H9 (cell line): Measurements from ENCODE around the gene TNRC18. TPM values are rescaled to one million over a fixed set of nuclear protein-coding genes. Genes with fewer than 3 reads are reported as not detected.

Source experiments
- DNase-seq: peaks from one replicate; pipeline ENCODE4 v3.0.0-alpha.2; 2017
- H2AFZ ChIP-seq: one replicate; pipeline ENCODE4 v1.6.1; 2013; ENCODE audit warnings: mild to moderate bottlenecking, low read length, control low read depth, moderate library complexity
- H2AK5ac ChIP-seq: 2 replicates; pipeline ENCODE4 v1.6.1; 2013; ENCODE audit warnings: low read length, control low read depth, mixed read lengths; ENCODE audit not compliant: insufficient read length
- H2BK120ac ChIP-seq: one replicate; pipeline ENCODE4 v1.6.1; 2013; ENCODE audit warnings: low read depth, mild to moderate bottlenecking, low read length, control low read depth, inconsistent platforms; ENCODE audit not compliant: poor library complexity, severe bottlenecking
- H2BK12ac ChIP-seq: 2 replicates; pipeline ENCODE4 v1.6.1; 2013; ENCODE audit warnings: low read length, control low read depth, mixed read lengths, low read depth; ENCODE audit not compliant: insufficient read length
- H2BK15ac ChIP-seq: 2 replicates; pipeline ENCODE4 v1.6.1; 2013; ENCODE audit warnings: low read depth, low read length, control low read depth
- H2BK20ac ChIP-seq: one replicate; pipeline ENCODE4 v1.6.1; 2013; ENCODE audit warnings: low read depth, mild to moderate bottlenecking, low read length, control low read depth, inconsistent platforms; ENCODE audit not compliant: poor library complexity, severe bottlenecking
- H2BK5ac ChIP-seq: 2 replicates; pipeline ENCODE4 v1.6.1; 2013; ENCODE audit warnings: low read length, control low read depth, mixed read lengths; ENCODE audit not compliant: insufficient read length
- H3K14ac ChIP-seq: 2 replicates; pipeline ENCODE4 v1.6.1; 2013; ENCODE audit warnings: low read length, control low read depth; ENCODE audit not compliant: insufficient read depth
- H3K18ac ChIP-seq: 2 replicates; pipeline ENCODE4 v1.6.1; 2013; ENCODE audit warnings: low read depth, mild to moderate bottlenecking, mixed read lengths, low read length, control low read depth; ENCODE audit not compliant: insufficient read length
- H3K23ac ChIP-seq: 2 replicates; pipeline ENCODE4 v1.6.1; 2013; ENCODE audit warnings: low read length, control low read depth, mixed read lengths, low read depth; ENCODE audit not compliant: insufficient read length
- H3K23me2 ChIP-seq: 2 replicates; pipeline ENCODE4 v1.6.1; 2013; ENCODE audit warnings: low read depth, mild to moderate bottlenecking, mixed read lengths, low read length, control low read depth; ENCODE audit not compliant: insufficient read length, poor library complexity, severe bottlenecking
- H3K27ac ChIP-seq: 2 replicates; pipeline ENCODE4 v1.5.1; 2013; ENCODE audit warnings: low read length, control low read depth, mixed read lengths, low read depth; ENCODE audit not compliant: insufficient read length
- H3K27me3 ChIP-seq: 2 replicates; pipeline ENCODE4 v1.6.1; 2013; ENCODE audit warnings: low read length, control low read depth, inconsistent platforms; ENCODE audit not compliant: insufficient read depth
- H3K4ac ChIP-seq: 2 replicates; pipeline ENCODE4 v1.6.1; 2013; ENCODE audit warnings: low read depth, mild to moderate bottlenecking, control low read depth, inconsistent platforms, low read length, moderate library complexity
- H3K4me1 ChIP-seq: 2 replicates; pipeline ENCODE4 v1.6.1; 2013; ENCODE audit warnings: low read length, control low read depth, inconsistent platforms; ENCODE audit not compliant: insufficient read depth
- H3K4me2 ChIP-seq: 2 replicates; pipeline ENCODE4 v1.6.1; 2013; ENCODE audit warnings: low read length, control low read depth, mixed read lengths; ENCODE audit not compliant: insufficient read length, insufficient read depth
- H3K56ac ChIP-seq: 2 replicates; pipeline ENCODE4 v1.6.1; 2013; ENCODE audit warnings: low read depth, mild to moderate bottlenecking, mixed read lengths, low read length, control low read depth; ENCODE audit not compliant: insufficient read length
- H3K79me1 ChIP-seq: 2 replicates; pipeline ENCODE4 v1.6.1; 2013; ENCODE audit warnings: low read depth, mild to moderate bottlenecking, moderate library complexity, low read length, control low read depth, inconsistent platforms; ENCODE audit not compliant: insufficient read depth, poor library complexity, severe bottlenecking
- H3K79me2 ChIP-seq: 2 replicates; pipeline ENCODE4 v1.6.1; 2013; ENCODE audit warnings: low read length, control low read depth, inconsistent platforms; ENCODE audit not compliant: insufficient read depth
- H3K9ac ChIP-seq: 2 replicates; pipeline ENCODE4 v1.6.1; 2013; ENCODE audit warnings: low read length, control low read depth, mixed read lengths; ENCODE audit not compliant: insufficient read length; ENCODE audit errors: extremely low read depth
- H3K9me3 ChIP-seq: one replicate; pipeline ENCODE4 v1.6.1; 2013; ENCODE audit warnings: low read depth, low read length, inconsistent platforms; ENCODE audit not compliant: control insufficient read depth
- H3T11ph ChIP-seq: one replicate; pipeline ENCODE4 v1.6.1; 2013; ENCODE audit warnings: mild to moderate bottlenecking, low read length, control low read depth, inconsistent platforms
- H4K20me1 ChIP-seq: one replicate; pipeline ENCODE4 v1.6.1; 2013; ENCODE audit not compliant: control insufficient read depth, insufficient read length, insufficient read depth
- H4K5ac ChIP-seq: 2 replicates; pipeline ENCODE4 v1.6.1; 2013; ENCODE audit warnings: low read depth, mild to moderate bottlenecking, mixed read lengths, low read length, control low read depth; ENCODE audit not compliant: insufficient read length
- H4K8ac ChIP-seq: replicated peaks from 2 replicates; pipeline ENCODE4 v1.6.1; 2013; ENCODE audit warnings: low read length, control low read depth, mixed read lengths, low read depth; ENCODE audit not compliant: insufficient read length
- H4K91ac ChIP-seq: 2 replicates; pipeline ENCODE4 v1.6.1; 2013; ENCODE audit warnings: low read depth, mild to moderate bottlenecking, moderate library complexity, mixed read lengths, low read length, control low read depth; ENCODE audit not compliant: insufficient read length
- H3K27ac Mint-ChIP-seq, 3 experiments: 2 replicates in 2 of 3; 3 replicates in 1 of 3; pipeline ENCODE4 v1.8.0; 2020 to 2021; ENCODE audit warnings: mixed read lengths in 3 of 3, mild to moderate bottlenecking in 1 of 3, moderate library complexity in 1 of 3
- H3K27me3 Mint-ChIP-seq: 2 replicates; pipeline ENCODE4 v1.8.0; 2021; ENCODE audit warnings: low read depth, mild to moderate bottlenecking, moderate library complexity, mixed read lengths
- H3K36me3 Mint-ChIP-seq, 3 experiments: 2 replicates in 2 of 3; 3 replicates in 1 of 3; pipeline ENCODE4 v1.8.0; 2020 to 2021; ENCODE audit warnings: low read depth in 3 of 3, mixed read lengths in 3 of 3; ENCODE audit not compliant: insufficient read depth in 1 of 3
- H3K4me1 Mint-ChIP-seq, 2 experiments: 2 replicates each; pipeline ENCODE4 v1.8.0; 2020; ENCODE audit warnings: mixed read lengths in 2 of 2
- H3K4me3 Mint-ChIP-seq, 2 experiments: 2 replicates in 1 of 2; 3 replicates in 1 of 2; pipeline ENCODE4 v1.8.0; 2020 to 2021; ENCODE audit warnings: mild to moderate bottlenecking in 2 of 2, mixed read lengths in 2 of 2, moderate library complexity in 1 of 2
- H3K9me3 Mint-ChIP-seq, 2 experiments: 2 replicates in 1 of 2; 3 replicates in 1 of 2; pipeline ENCODE4 v1.8.0; 2020; ENCODE audit warnings: mild to moderate bottlenecking in 2 of 2, mixed read lengths in 2 of 2, moderate library complexity in 1 of 2
- WGBS: extraction: QIAGEN DNeasy Blood & Tissue Kit; methylation state at CpG from one replicate; pipeline ENCODE4 v1.1.7; 2013; ENCODE audit warnings: missing lambda C conversion rate, low lambda C conversion rate, mixed read lengths; ENCODE audit not compliant: insufficient read length; ENCODE audit errors: extremely low coverage; 5-methylcytosine and 5-hydroxymethylcytosine counted together
- total RNA-seq: library from RNA; stranded (reverse); gene quantifications from 2 replicates; pipeline ENCODE4 v1.2.1, GENCODE V29; 2021
- TF ChIP-seq, protein P1 (sequence below): fragments of 200-600 bp; sonication (generic); conservative IDR thresholded peaks from 3 replicates; pipeline ENCODE4 v1.8.0; 2021; ENCODE audit warnings: antibody characterized with exemption, mild to moderate bottlenecking

The TNRC18 gene
- total RNA-seq, 1 experiment from 2014 or later, result 21.2 TPM

DNA sequence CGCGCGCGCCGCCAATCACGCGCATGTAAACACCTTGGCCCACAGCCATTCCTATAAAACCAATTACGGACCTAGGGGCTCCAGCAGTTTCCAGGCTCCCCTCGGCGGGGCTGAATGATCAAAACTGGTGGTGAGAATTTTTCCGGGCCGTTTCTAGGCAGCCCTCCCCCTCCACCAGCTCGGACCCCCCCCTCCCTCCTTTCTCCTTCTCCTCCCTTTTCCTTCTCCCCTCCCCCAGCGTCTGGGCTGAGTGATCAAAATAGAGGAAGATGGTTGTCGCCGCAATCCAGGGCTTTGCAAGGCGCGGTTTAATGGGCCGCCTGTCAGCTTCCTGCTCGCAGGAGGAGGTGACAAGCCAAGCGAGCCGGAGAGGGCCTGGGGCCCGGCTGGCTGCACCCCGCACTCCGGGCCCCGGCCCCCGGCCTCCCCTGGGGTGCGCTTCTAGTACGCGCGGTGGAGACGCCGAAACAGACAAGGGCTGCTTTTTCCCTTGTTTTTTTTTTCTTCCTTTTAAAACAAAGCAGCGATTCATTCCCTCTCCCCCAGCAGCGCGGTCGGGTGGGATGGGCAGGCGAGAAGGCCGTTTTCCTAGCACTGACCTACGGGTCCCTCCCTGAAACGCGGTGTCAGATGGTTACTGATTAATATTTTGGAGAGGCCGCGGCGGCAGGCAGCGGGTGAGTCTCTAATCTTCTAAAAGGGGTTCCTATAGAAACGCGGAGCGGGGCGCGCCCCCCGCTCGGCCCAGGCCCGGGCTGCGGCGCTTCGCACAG, 528 bp upstream of the TNRC18 start:
- peaks cover 51% of the 10 kb centered on the region for H3K27me3 ChIP-seq
- TF ChIP-seq, protein P1, sequence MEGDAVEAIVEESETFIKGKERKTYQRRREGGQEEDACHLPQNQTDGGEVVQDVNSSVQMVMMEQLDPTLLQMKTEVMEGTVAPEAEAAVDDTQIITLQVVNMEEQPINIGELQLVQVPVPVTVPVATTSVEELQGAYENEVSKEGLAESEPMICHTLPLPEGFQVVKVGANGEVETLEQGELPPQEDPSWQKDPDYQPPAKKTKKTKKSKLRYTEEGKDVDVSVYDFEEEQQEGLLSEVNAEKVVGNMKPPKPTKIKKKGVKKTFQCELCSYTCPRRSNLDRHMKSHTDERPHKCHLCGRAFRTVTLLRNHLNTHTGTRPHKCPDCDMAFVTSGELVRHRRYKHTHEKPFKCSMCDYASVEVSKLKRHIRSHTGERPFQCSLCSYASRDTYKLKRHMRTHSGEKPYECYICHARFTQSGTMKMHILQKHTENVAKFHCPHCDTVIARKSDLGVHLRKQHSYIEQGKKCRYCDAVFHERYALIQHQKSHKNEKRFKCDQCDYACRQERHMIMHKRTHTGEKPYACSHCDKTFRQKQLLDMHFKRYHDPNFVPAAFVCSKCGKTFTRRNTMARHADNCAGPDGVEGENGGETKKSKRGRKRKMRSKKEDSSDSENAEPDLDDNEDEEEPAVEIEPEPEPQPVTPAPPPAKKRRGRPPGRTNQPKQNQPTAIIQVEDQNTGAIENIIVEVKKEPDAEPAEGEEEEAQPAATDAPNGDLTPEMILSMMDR, result no peak
- H3K27ac ChIP-seq, result no peak overlapping the region

More for the DNA sequence above, 528 bp upstream of the TNRC18 start:
- Mint-ChIP-seq H3K36me3 (no peaks in the 10 kb centered on the region), H3K27me3 (peaks cover 61% of the 10 kb centered on the region), H3K27ac (peak overlapping the region in 2 of 3 experiments; percentile 85 to 86; a peak in 1 of 7 replicates), H3K4me1 (peaks cover 16 to 38% of the 10 kb centered on the region in 2 experiments), H3K9me3 (no peaks in the 10 kb centered on the region; a peak in 1 of 5 replicates), H3K4me3 (peak overlapping the region; percentile 82 to 89)
- Histone ChIP-seq H2BK120ac (no peak overlapping the region), H3K9ac (no peak overlapping the region), H4K8ac (no peak overlapping the region), H4K91ac (no peak overlapping the region), H3K79me2 (no peaks in the 10 kb centered on the region), H3K23me2 (peaks cover 53% of the 10 kb centered on the region), H3K23ac (no peak overlapping the region), H4K5ac (no peak overlapping the region), H2AK5ac (no peak overlapping the region), H3K18ac (peak overlapping the region; percentile 43), H2BK15ac (no peak overlapping the region), H3K4me2 (peak overlapping the region; percentile 58), H3K4ac (no peak overlapping the region), H3K9me3 (no peaks in the 10 kb centered on the region), H3K4me1 (no peaks in the 10 kb centered on the region), H2AFZ (no peak overlapping the region), H3K79me1 (no peaks in the 10 kb centered on the region), H3K56ac (no peak overlapping the region), H3K14ac (no peak overlapping the region; the same call in 1 of the 2 replicates), H2BK20ac (no peak overlapping the region), H2BK5ac (no peak overlapping the region), H4K20me1 (no peaks in the 10 kb centered on the region), H3T11ph (no peak overlapping the region), H2BK12ac (no peak overlapping the region)
- WGBS, result no CpG with 5 or more reads among the region's 57 CpGs
- peak; percentile 97 for DNase-seq
